Heart left ventricle (tissue), 13 donors: ENCODE results near the gene PPM1D.

Experiments used
- POLR2A ChIP-seq, 2 donors: fragments of 450-650 bp; IDR thresholded peaks; one replicate each; pipeline ENCODE4 v1.6.1; 2017; ENCODE audit warnings: antibody characterized with exemption in 2 of 2, mild to moderate bottlenecking in 2 of 2, moderate library complexity in 2 of 2
- TF ChIP-seq, protein P1 (sequence below), 12 donors: fragments of 200-600 bp; sonication (generic) in 4 of 12; IDR thresholded peaks; one replicate each; pipeline versions ENCODE4 v1.5.0 to v1.8.0; 2018 to 2022; ENCODE audit warnings: antibody characterized with exemption in 12 of 12, mild to moderate bottlenecking in 5 of 12
- donor health status: ischemic (EF 13 %, LVEDD 7.1; RV severe dilation, severe dysfunction).
- donor health status: DM: no; HTN: yes; CAD: no.
- donor health status: DM: no; HTN: no; CAD: no.
- donor health status: ischemic (EF 25% LVEDD 6.9; RV normal size, moderate dysfunction).
- donor health status: ischemic (EF 25% LVEDD 5.7; RV mildly dilated, moderate dysfunction).
- donor health status: ischemic (EF 35%, LVEDD 5.7; RV mildly dilated, moderate dysfunction).
- donor health status: nonischemic (EF 11% LVEDD 7.7; RV severe dilation, severe dysfunction).
- donor health status: DM: yes; HTN: yes; CAD: no.
- donor health status: PGD.
- donor health status: ischemic (EF 29% LVEDD 5.4; RV normal size, mild dysfunction).
- donor health status: nonischemic (EF 23%, LVEDD 6.1; RV moderate dilation, normal function).

DNA sequence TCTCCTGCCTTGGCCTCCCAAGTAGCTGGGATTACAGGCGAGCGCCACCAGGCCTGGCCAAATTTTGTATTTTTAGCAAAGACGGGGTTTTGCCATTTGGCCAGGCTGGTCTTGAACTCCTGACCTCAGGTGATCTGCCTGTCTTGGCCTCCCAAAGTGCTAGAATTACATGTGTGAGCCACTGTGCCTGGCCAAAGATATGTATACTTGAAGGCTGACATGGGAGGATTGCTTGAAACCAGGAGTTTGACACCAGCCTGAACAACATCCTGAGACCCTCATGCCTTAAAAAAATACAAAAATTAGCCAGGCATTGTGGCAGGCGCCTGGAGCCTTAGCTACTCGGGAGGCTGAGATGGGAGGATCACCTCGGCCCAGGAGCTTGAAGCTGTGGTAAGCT lies 80.8 kb downstream of the PPM1D start:
- TF ChIP-seq, protein P1, sequence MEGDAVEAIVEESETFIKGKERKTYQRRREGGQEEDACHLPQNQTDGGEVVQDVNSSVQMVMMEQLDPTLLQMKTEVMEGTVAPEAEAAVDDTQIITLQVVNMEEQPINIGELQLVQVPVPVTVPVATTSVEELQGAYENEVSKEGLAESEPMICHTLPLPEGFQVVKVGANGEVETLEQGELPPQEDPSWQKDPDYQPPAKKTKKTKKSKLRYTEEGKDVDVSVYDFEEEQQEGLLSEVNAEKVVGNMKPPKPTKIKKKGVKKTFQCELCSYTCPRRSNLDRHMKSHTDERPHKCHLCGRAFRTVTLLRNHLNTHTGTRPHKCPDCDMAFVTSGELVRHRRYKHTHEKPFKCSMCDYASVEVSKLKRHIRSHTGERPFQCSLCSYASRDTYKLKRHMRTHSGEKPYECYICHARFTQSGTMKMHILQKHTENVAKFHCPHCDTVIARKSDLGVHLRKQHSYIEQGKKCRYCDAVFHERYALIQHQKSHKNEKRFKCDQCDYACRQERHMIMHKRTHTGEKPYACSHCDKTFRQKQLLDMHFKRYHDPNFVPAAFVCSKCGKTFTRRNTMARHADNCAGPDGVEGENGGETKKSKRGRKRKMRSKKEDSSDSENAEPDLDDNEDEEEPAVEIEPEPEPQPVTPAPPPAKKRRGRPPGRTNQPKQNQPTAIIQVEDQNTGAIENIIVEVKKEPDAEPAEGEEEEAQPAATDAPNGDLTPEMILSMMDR (IDR thresholded peaks at IDR 0.05), result no peak
- no peak for TF ChIP-seq POLR2A (IDR thresholded peaks at IDR 0.05)
